Measurements from ENCODE around the gene CD99L2.
A peak's percentile ranks its signal among the peaks of the same experiment; 100 is the strongest.
"Not testable (repeated sequence)": the region's sequence is repeated elsewhere in the genome, so short reads cannot be mapped to it uniquely, and the experiment has no call there.

CD99L2 gene

GRCh38 chrX:150831863-150832262 lies 66.6 kb downstream of the CD99L2 start (continued):
- TF ChIP-seq POU6F1 (CRISPR knock-in tag; IDR thresholded peaks at IDR 0.05; ENCODE audit: borderline replicate concordance, low read depth) (no peak), OSR1 (CRISPR knock-in tag; IDR thresholded peaks at IDR 0.05) (no peak), ZFP3 (CRISPR knock-in tag; IDR thresholded peaks at IDR 0.05) (no peak), GLIS3 (CRISPR knock-in tag; IDR thresholded peaks at IDR 0.05) (no peak), SNAI2 (CRISPR knock-in tag; IDR thresholded peaks at IDR 0.05) (no peak), ARNTL (CRISPR knock-in tag; IDR thresholded peaks at IDR 0.05; ENCODE audit: borderline replicate concordance, low read depth) (no peak)

- ATAC-seq = no peak
- no peak for TF ChIP-seq SNAI2 (CRISPR knock-in tag; IDR thresholded peaks at IDR 0.05)
- TF ChIP-seq ZNF565 (CRISPR knock-in tag; conservative IDR thresholded peaks at IDR 0.05; ENCODE audit: low read depth) = no peak
- TF ChIP-seq ZNF8 (CRISPR knock-in tag; IDR thresholded peaks at IDR 0.05) = no peak
- TF ChIP-seq ZFP3 (CRISPR knock-in tag; IDR thresholded peaks at IDR 0.05) = no peak
- TF ChIP-seq OSR1 (CRISPR knock-in tag; IDR thresholded peaks at IDR 0.05) = no peak
- no peak for TF ChIP-seq ISL1 (CRISPR knock-in tag; IDR thresholded peaks at IDR 0.05)
- TF ChIP-seq TOX (CRISPR knock-in tag; IDR thresholded peaks at IDR 0.05; ENCODE audit: borderline replicate concordance) = no peak
- TF ChIP-seq GLIS3 (CRISPR knock-in tag; IDR thresholded peaks at IDR 0.05) = no peak
- no peak for TF ChIP-seq POU6F1 (CRISPR knock-in tag; IDR thresholded peaks at IDR 0.05; ENCODE audit: borderline replicate concordance, low read depth)
- TF ChIP-seq CSRNP3 (CRISPR knock-in tag; IDR thresholded peaks at IDR 0.05) = no peak
- no peak for TF ChIP-seq TCF4 (CRISPR knock-in tag; IDR thresholded peaks at IDR 0.05; ENCODE audit: borderline replicate concordance)
Observed at GRCh38 chrX:150828785-150829184, 69.7 kb downstream of the CD99L2 start.

GRCh38 chrX:150824352-150824751 lies 74.1 kb downstream of the CD99L2 start:
- not testable (repeated sequence) for ATAC-seq

- not testable (repeated sequence) for ATAC-seq
Observed at GRCh38 chrX:150823826-150824225, 74.6 kb downstream of the CD99L2 start.

GRCh38 chrX:150821971-150822370 lies 76.5 kb downstream of the CD99L2 start:
- no peak for ATAC-seq
- TF ChIP-seq ZNF8 (CRISPR knock-in tag; IDR thresholded peaks at IDR 0.05) (peak; percentile 88), ZNF565 (CRISPR knock-in tag; conservative IDR thresholded peaks at IDR 0.05; ENCODE audit: low read depth) (no peak)

GRCh38 chrX:150813922-150814321 lies 84.5 kb downstream of the CD99L2 start:
- ATAC-seq = no peak
- TF ChIP-seq PPARA (CRISPR knock-in tag; IDR thresholded peaks at IDR 0.05; ENCODE audit: borderline replicate concordance) = no peak
- TF ChIP-seq RARB (CRISPR knock-in tag; IDR thresholded peaks at IDR 0.05) = no peak
- no peak for TF ChIP-seq TOX (CRISPR knock-in tag; IDR thresholded peaks at IDR 0.05; ENCODE audit: borderline replicate concordance)
- TF ChIP-seq ZC3H10 (CRISPR knock-in tag; IDR thresholded peaks at IDR 0.05) = no peak
- TF ChIP-seq ZFP30 (CRISPR knock-in tag; IDR thresholded peaks at IDR 0.05) = no peak
- TF ChIP-seq ZNF70 (CRISPR knock-in tag; IDR thresholded peaks at IDR 0.05) = no peak
- no peak for TF ChIP-seq ARNTL (CRISPR knock-in tag; IDR thresholded peaks at IDR 0.05; ENCODE audit: borderline replicate concordance, low read depth)
- no peak for TF ChIP-seq CSDC2 (CRISPR knock-in tag; IDR thresholded peaks at IDR 0.05)
- TF ChIP-seq POU6F1 (CRISPR knock-in tag; IDR thresholded peaks at IDR 0.05; ENCODE audit: borderline replicate concordance, low read depth) = no peak
- no peak for TF ChIP-seq GLIS3 (CRISPR knock-in tag; IDR thresholded peaks at IDR 0.05)
- no peak for TF ChIP-seq TCF4 (CRISPR knock-in tag; IDR thresholded peaks at IDR 0.05; ENCODE audit: borderline replicate concordance)
- no peak for TF ChIP-seq SNAI2 (CRISPR knock-in tag; IDR thresholded peaks at IDR 0.05)
- no peak for TF ChIP-seq ISL1 (CRISPR knock-in tag; IDR thresholded peaks at IDR 0.05)
- TF ChIP-seq CSRNP3 (CRISPR knock-in tag; IDR thresholded peaks at IDR 0.05) = no peak
- no peak for TF ChIP-seq CREB5 (CRISPR knock-in tag; IDR thresholded peaks at IDR 0.05; ENCODE audit: low read depth)
